Naive thymus-derived CD4-positive, alpha-beta T cell (primary cell): ENCODE results near the gene HSFX4. TPM values are rescaled to one million over a fixed set of nuclear protein-coding genes. Genes with fewer than 3 reads are reported as not detected.
A peak's percentile ranks its signal among the peaks of the same experiment; 100 is the strongest.

Source experiments
- ATAC-seq: fragments of 150-1000 bp; cut with Tn5 transposase; 2 replicates; pipeline ENCODE4 v1.10.0; 2021; ENCODE audit warnings: mild to moderate bottlenecking, moderate library complexity
- CTCF ChIA-PET: fragments of 350-600 bp; sonication (Branson Sonifier 250); formaldehyde crosslinking; loops from one replicate; lab custom pipeline; 2021; ENCODE audit warnings: antibody characterized with exemption; lab: Charles Lee
- POLR2A ChIA-PET: fragments of 350-600 bp; sonication (Branson Sonifier 250); formaldehyde crosslinking; loops from one replicate; lab custom pipeline; 2021; ENCODE audit warnings: antibody characterized with exemption, inconsistent platforms; lab: Charles Lee
- DNase-seq, 9 donors: peaks; one replicate each; pipeline versions ENCODE4 v3.0.0 to v3.0.0-alpha.2; 2020 to 2022; ENCODE audit warnings: mixed read lengths in 1 of 9
- H3K27ac ChIP-seq: one replicate; pipeline ENCODE4 v1.7.0; 2013; ENCODE audit warnings: mild to moderate bottlenecking, low read depth, low read length, moderate library complexity
- H3K27me3 ChIP-seq, 2 donors: one replicate each; pipeline ENCODE4 v1.7.0; 2013; ENCODE audit warnings: low read length in 2 of 2, mild to moderate bottlenecking in 2 of 2, moderate library complexity in 2 of 2; ENCODE audit not compliant: control insufficient read depth in 2 of 2, insufficient read depth in 2 of 2
- H3K36me3 ChIP-seq, 3 experiments: 1 replicate in 2 of 3; 2 replicates in 1 of 3; pipeline ENCODE4 v1.7.0; 2013; ENCODE audit warnings: low read length in 3 of 3, mild to moderate bottlenecking in 3 of 3, moderate library complexity in 1 of 3; ENCODE audit not compliant: insufficient read depth in 3 of 3, control insufficient read depth in 2 of 3
- H3K4me1 ChIP-seq, 2 donors: one replicate each; pipeline ENCODE4 v1.7.0; 2013; ENCODE audit warnings: low read length in 2 of 2, mild to moderate bottlenecking in 2 of 2, moderate library complexity in 1 of 2; ENCODE audit not compliant: control insufficient read depth in 2 of 2, insufficient read depth in 2 of 2
- H3K4me3 ChIP-seq: 2 replicates; pipeline ENCODE4 v1.7.0; 2013; ENCODE audit warnings: mild to moderate bottlenecking, low read length
- H3K9me3 ChIP-seq, 3 experiments: 1 replicate in 2 of 3; 2 replicates in 1 of 3; pipeline ENCODE4 v1.7.0; 2013; ENCODE audit warnings: low read length in 3 of 3; ENCODE audit not compliant: control insufficient read depth in 2 of 3
- H3K27ac Mint-ChIP-seq, 9 donors: one replicate each; pipeline ENCODE4 v1.8.0; 2020 to 2022; ENCODE audit warnings: mixed read lengths in 9 of 9, mild to moderate bottlenecking in 8 of 9, moderate library complexity in 5 of 9, inconsistent platforms in 2 of 9
- H3K27me3 Mint-ChIP-seq, 5 donors: one replicate each; pipeline ENCODE4 v1.8.0; 2021 to 2022; ENCODE audit warnings: mixed read lengths in 5 of 5, mild to moderate bottlenecking in 1 of 5
- H3K36me3 Mint-ChIP-seq, 5 donors: one replicate each; pipeline ENCODE4 v1.8.0; 2020 to 2022; ENCODE audit warnings: mixed read lengths in 5 of 5, mild to moderate bottlenecking in 3 of 5, inconsistent platforms in 1 of 5
- H3K4me1 Mint-ChIP-seq, 7 donors: one replicate each; pipeline ENCODE4 v1.8.0; 2020 to 2022; ENCODE audit warnings: mixed read lengths in 7 of 7, mild to moderate bottlenecking in 3 of 7, inconsistent platforms in 1 of 7
- H3K4me3 Mint-ChIP-seq, 10 donors: one replicate each; pipeline ENCODE4 v1.8.0; 2020 to 2022; ENCODE audit warnings: mild to moderate bottlenecking in 10 of 10, mixed read lengths in 10 of 10, moderate library complexity in 6 of 10, inconsistent platforms in 2 of 10
- H3K9me3 Mint-ChIP-seq, 11 donors: one replicate each; pipeline ENCODE4 v1.8.0; 2020 to 2022; ENCODE audit warnings: mixed read lengths in 11 of 11, mild to moderate bottlenecking in 4 of 11, inconsistent platforms in 1 of 11, moderate library complexity in 1 of 11
- intact Hi-C, 2 donors: fragments of 100-400 bp; cut with micrococcal nuclease; formaldehyde crosslinking; loops; one replicate each; pipeline ENCODE4 v1.15.1; 2023
- polyA plus RNA-seq, 2 donors: library from polyadenylated mRNA; unstranded; fragments of 300-500 nt; fragmentation: Illumina TruSeq; gene quantifications; one replicate each; pipeline ENCODE4 v1.2.3, GENCODE V29; 2021
- total RNA-seq, 6 experiments: library from RNA in 5 of 6; stranded (reverse) in 5 of 6; gene quantifications; 1 replicate in 5 of 6; 2 replicates in 1 of 6; pipeline ENCODE4 v1.2.3 and lab custom pipeline; 2021 to 2026

Gene HSFX4
- total and polyA plus RNA-seq, 7 experiments from 2014 or later = not detected

GRCh38 chrX:149949743-149950436, 20.5 kb downstream of the HSFX4 start:
- Mint-ChIP-seq H3K27me3 (no peaks in the 10 kb centered on the region), H3K4me3 (no peak overlapping the region), H3K36me3 (peaks cover 0 to 12% (median 0%) of the 10 kb centered on the region in 5 donors), H3K9me3 (no peaks in the 10 kb centered on the region), H3K4me1 (peaks cover 0 to 5% (median 0%) of the 10 kb centered on the region in 7 donors), H3K27ac (no peak overlapping the region)
- peaks cover 0 to 5% (median 0%) of the 10 kb centered on the region in 3 experiments for H3K36me3 ChIP-seq
- DNase-seq = no peak
- no peak for ATAC-seq
- no peaks in the 10 kb centered on the region for H3K4me1 ChIP-seq
- ChIA-PET POLR2A (no interaction called here), CTCF (interaction anchor here (0.7 kb wide), 1 partner anchor 438 kb away, joined by 3 read pairs; no protein-coding TSS in a partner anchor)
- H3K27me3 ChIP-seq = no peaks in the 10 kb centered on the region
- intact Hi-C loops = loop anchor here (1.0 to 10.0 kb wide), 8 partner anchors 12 to 1735 kb away; partner anchors contain the start of gene HMGB3 (in 1 of the 2)
- H3K9me3 ChIP-seq = no peaks in the 10 kb centered on the region
- H3K27ac ChIP-seq = no peak overlapping the region
- H3K4me3 ChIP-seq = no peak overlapping the region

GRCh38 chrX:149950681-149951080, 21.3 kb downstream of the HSFX4 start:
- H3K4me1 ChIP-seq = no peaks in the 10 kb centered on the region

GRCh38 chrX:149961572-149961971, 32.2 kb downstream of the HSFX4 start:
- Mint-ChIP-seq H3K4me1 (peaks cover 0 to 4% (median 0%) of the 10 kb centered on the region in 7 donors), H3K9me3 (no peaks in the 10 kb centered on the region), H3K4me3 (no peak overlapping the region), H3K36me3 (peaks cover 0 to 16% (median 12%) of the 10 kb centered on the region in 5 donors), H3K27me3 (no peaks in the 10 kb centered on the region), H3K27ac (no peak overlapping the region)
- DNase-seq (no peak), ATAC-seq (no peak)
- no peaks in the 10 kb centered on the region for H3K4me1 ChIP-seq
- H3K27ac ChIP-seq = no peak overlapping the region
- POLR2A ChIA-PET = no interaction called here
- H3K27me3 ChIP-seq = no peaks in the 10 kb centered on the region
- peaks cover 0 to 12% (median 0%) of the 10 kb centered on the region in 3 experiments for H3K36me3 ChIP-seq
- no peak overlapping the region for H3K4me3 ChIP-seq
- intact Hi-C loops = loop anchor here (5.0 kb wide), 2 partner anchors 681 to 756 kb away; no protein-coding TSS in a partner anchor
- CTCF ChIA-PET = no interaction called here
- H3K9me3 ChIP-seq = no peaks in the 10 kb centered on the region

More at GRCh38 chrX:149950681-149951080, 21.3 kb downstream of the HSFX4 start:
- ATAC-seq (no peak), DNase-seq (peak in 3 of 9 donors; percentile 6 to 19 (median 9))
- peaks cover 0 to 5% (median 0%) of the 10 kb centered on the region in 3 experiments for H3K36me3 ChIP-seq
- peaks cover 0 to 7% (median 0%) of the 10 kb centered on the region in 7 donors for H3K4me1 Mint-ChIP-seq
- POLR2A ChIA-PET = no interaction called here
- no peak overlapping the region for H3K27ac ChIP-seq
- H3K27me3 ChIP-seq = no peaks in the 10 kb centered on the region
- H3K36me3 Mint-ChIP-seq = peaks cover 0 to 12% (median 0%) of the 10 kb centered on the region in 5 donors
- no peaks in the 10 kb centered on the region for H3K9me3 Mint-ChIP-seq
- intact Hi-C loops = loop anchor here (1.0 to 10.0 kb wide), 6 partner anchors 537 to 1734 kb away; no protein-coding TSS in a partner anchor
- H3K4me3 ChIP-seq = no peak overlapping the region
- peak overlapping the region in 1 of 9 donors; percentile 9 for H3K27ac Mint-ChIP-seq
- no peaks in the 10 kb centered on the region for H3K27me3 Mint-ChIP-seq
- no peak overlapping the region for H3K4me3 Mint-ChIP-seq
- CTCF ChIA-PET = interaction anchor here (0.7 kb wide), 1 partner anchor 439 kb away, joined by 3 read pairs; no protein-coding TSS in a partner anchor
- no peaks in the 10 kb centered on the region for H3K9me3 ChIP-seq

- peaks cover 0 to 2% (median 0%) of the 10 kb centered on the region in 11 donors for H3K9me3 Mint-ChIP-seq
- H3K4me3 ChIP-seq = no peak overlapping the region
- H3K27ac Mint-ChIP-seq = no peak overlapping the region
- H3K27ac ChIP-seq = no peak overlapping the region
- ChIA-PET CTCF (no interaction called here), POLR2A (no interaction called here)
- H3K36me3 Mint-ChIP-seq = peaks cover 0 to 20% (median 12%) of the 10 kb centered on the region in 5 donors
- H3K27me3 ChIP-seq = no peaks in the 10 kb centered on the region
- ATAC-seq (no peak), DNase-seq (no peak)
- intact Hi-C loops = loop anchor here (1.0 to 5.0 kb wide), 6 partner anchors 13 to 755 kb away; partner anchors contain the start of gene MAMLD1 (in 1 of the 2)
- no peaks in the 10 kb centered on the region for H3K27me3 Mint-ChIP-seq
- no peak overlapping the region for H3K4me3 Mint-ChIP-seq
- H3K36me3 ChIP-seq = peaks cover 0 to 12% (median 0%) of the 10 kb centered on the region in 3 experiments
- H3K4me1 Mint-ChIP-seq = peaks cover 0 to 4% (median 0%) of the 10 kb centered on the region in 7 donors
- H3K4me1 ChIP-seq = no peaks in the 10 kb centered on the region
- H3K9me3 ChIP-seq = no peaks in the 10 kb centered on the region
Measured at GRCh38 chrX:149962010-149962409, 32.6 kb downstream of the HSFX4 start.

- H3K27ac Mint-ChIP-seq = no peak overlapping the region
- ATAC-seq (peak; percentile 51), DNase-seq (peak in 3 of 9 donors; percentile 10 to 24 (median 11))
- intact Hi-C loops = loop anchor here (1.0 to 5.0 kb wide), 6 partner anchors 14 to 754 kb away; partner anchors contain the start of gene MAMLD1 (in 1 of the 2)
- Histone ChIP-seq H3K4me3 (no peak overlapping the region), H3K4me1 (no peaks in the 10 kb centered on the region), H3K27ac (no peak overlapping the region), H3K36me3 (peaks cover 0 to 12% (median 0%) of the 10 kb centered on the region in 3 experiments), H3K27me3 (no peaks in the 10 kb centered on the region), H3K9me3 (no peaks in the 10 kb centered on the region)
- POLR2A ChIA-PET = no interaction called here
- no peaks in the 10 kb centered on the region for H3K27me3 Mint-ChIP-seq
- CTCF ChIA-PET = no interaction called here
- H3K36me3 Mint-ChIP-seq = peaks cover 0 to 24% (median 15%) of the 10 kb centered on the region in 5 donors
- H3K4me1 Mint-ChIP-seq = peaks cover 0 to 4% (median 0%) of the 10 kb centered on the region in 7 donors
- peaks cover 0 to 2% (median 0%) of the 10 kb centered on the region in 11 donors for H3K9me3 Mint-ChIP-seq
- H3K4me3 Mint-ChIP-seq = no peak overlapping the region
Measured at GRCh38 chrX:149962859-149963757, 33.7 kb downstream of the HSFX4 start.

GRCh38 chrX:149979126-149979644, 49.8 kb downstream of the HSFX4 start:
- H3K4me3 Mint-ChIP-seq = no peak overlapping the region
- no peak for ATAC-seq
- Histone ChIP-seq H3K27me3 (no peaks in the 10 kb centered on the region), H3K27ac (no peak overlapping the region), H3K9me3 (no peaks in the 10 kb centered on the region), H3K4me1 (no peaks in the 10 kb centered on the region), H3K36me3 (no peaks in the 10 kb centered on the region), H3K4me3 (no peak overlapping the region)
- CTCF ChIA-PET = no interaction called here
- no peak for DNase-seq
- H3K4me1 Mint-ChIP-seq = peaks cover 0 to 6% (median 0%) of the 10 kb centered on the region in 7 donors
- POLR2A ChIA-PET = interaction anchor here (0.7 kb wide), 1 partner anchor 782 kb away, joined by 3 read pairs; no protein-coding TSS in a partner anchor
- H3K27ac Mint-ChIP-seq = no peak overlapping the region
- H3K36me3 Mint-ChIP-seq = peaks cover 0 to 4% (median 0%) of the 10 kb centered on the region in 5 donors
- intact Hi-C loops = no loop called here
- no peaks in the 10 kb centered on the region for H3K9me3 Mint-ChIP-seq
- no peaks in the 10 kb centered on the region for H3K27me3 Mint-ChIP-seq
